A673 (cell line): ENCODE data around the gene SLC39A9. TPM values are rescaled to one million over a fixed set of nuclear protein-coding genes. Genes with fewer than 3 reads are reported as not detected.

Source experiments
- BruUV-seq: library from RNA; stranded (reverse); fragments of 400-500 nt; replicated peaks from 2 replicates; lab custom pipeline; 2021; lab: Mats Ljungman, UMichigan
- CTCF ChIA-PET: fragments of 300-600 bp; sonication (Branson Sonifier 250); formaldehyde crosslinking; loops from one replicate; lab custom pipeline; 2022; ENCODE audit warnings: antibody characterized with exemption; lab: Charles Lee
- POLR2A ChIA-PET: fragments of 300-600 bp; sonication (Branson Sonifier 250); formaldehyde crosslinking; loops from one replicate; lab custom pipeline; 2022; ENCODE audit warnings: antibody characterized with exemption; ENCODE audit not compliant: low non-redundant PET; lab: Charles Lee
- DNase-seq: peaks from one replicate; pipeline ENCODE4 v3.0.0-alpha.2; 2015; ENCODE audit warnings: low spot score
- H3K27ac ChIP-seq: fragments of 200-600 bp; sonication (generic); 2 replicates; pipeline ENCODE4 v1.5.1; 2016; ENCODE audit warnings: mixed run types, low read depth, mild to moderate bottlenecking, mixed read lengths, antibody characterized with exemption, low read length; ENCODE audit not compliant: poor library complexity, severe bottlenecking
- H3K27me3 ChIP-seq: fragments of 200-600 bp; sonication (generic); replicated peaks from 2 replicates; pipeline ENCODE4 v1.6.1; 2017; ENCODE audit warnings: mixed run types, low read depth, mild to moderate bottlenecking, mixed read lengths, antibody characterized with exemption, low read length; ENCODE audit not compliant: insufficient read depth, poor library complexity
- H3K36me3 ChIP-seq: fragments of 200-600 bp; sonication (generic); 2 replicates; pipeline ENCODE4 v1.6.1; 2016; ENCODE audit warnings: mixed run types, mild to moderate bottlenecking, mixed read lengths, antibody characterized with exemption, low read length; ENCODE audit not compliant: insufficient read depth, poor library complexity, severe bottlenecking
- H3K4me1 ChIP-seq: fragments of 200-600 bp; sonication (generic); 2 replicates; pipeline ENCODE4 v1.6.1; 2017; ENCODE audit warnings: mixed run types, mild to moderate bottlenecking, mixed read lengths, antibody characterized with exemption, low read length; ENCODE audit not compliant: insufficient read depth, poor library complexity, severe bottlenecking
- H3K4me3 ChIP-seq: fragments of 200-600 bp; sonication (generic); 2 replicates; pipeline ENCODE4 v1.5.1; 2016; ENCODE audit warnings: low read depth, mixed run types, mild to moderate bottlenecking, mixed read lengths, low read length; ENCODE audit not compliant: poor library complexity, severe bottlenecking
- H3K9me3 ChIP-seq: fragments of 200-600 bp; sonication (generic); 2 replicates; pipeline ENCODE4 v1.6.1; 2016; ENCODE audit warnings: mixed run types, low read depth, mild to moderate bottlenecking, mixed read lengths, antibody characterized with exemption, low read length; ENCODE audit not compliant: poor library complexity, severe bottlenecking
- CTCF ChIP-seq: fragments of 300-800, 200-600 bp; sonication (generic); conservative IDR thresholded peaks from 2 replicates; pipeline ENCODE4 v1.5.1; 2017; ENCODE audit warnings: low read depth, mild to moderate bottlenecking, antibody characterized with exemption, low read length, moderate library complexity, mixed read lengths
- EZH2 ChIP-seq: fragments of 200-600 bp; sonication (generic); IDR thresholded peaks from 2 replicates; pipeline ENCODE4 v1.6.1; 2017; ENCODE audit warnings: borderline replicate concordance, low read depth, mild to moderate bottlenecking, mixed read lengths, antibody characterized with exemption, low read length; ENCODE audit not compliant: poor library complexity, severe bottlenecking
- intact Hi-C: fragments of 100-400 bp; cut with micrococcal nuclease; formaldehyde crosslinking; loops from one replicate; pipeline ENCODE4 v1.10.0; 2022; ENCODE audit not compliant: unreplicated experiment
- total RNA-seq: library from RNA; stranded (reverse); gene quantifications from 2 replicates; pipeline ENCODE4 v1.2.3, GENCODE V29; 2021

The SLC39A9 gene
- total RNA-seq, 1 experiment from 2014 or later: 59.2 TPM

- Histone ChIP-seq H3K27ac (no peak overlapping the region), H3K36me3 (no peaks in the 10 kb centered on the region), H3K4me1 (no peaks in the 10 kb centered on the region), H3K27me3 (no peaks in the 10 kb centered on the region), H3K4me3 (no peak overlapping the region), H3K9me3 (no peaks in the 10 kb centered on the region)
- no TSS peak for BruUV-seq
- ChIA-PET CTCF (no interaction called here), POLR2A (no interaction called here)
- intact Hi-C loops: no loop called here
- TF ChIP-seq CTCF (no peak), EZH2 (no peak)
- no peak for DNase-seq
Measured at GRCh38 chr14:69350892-69351291, 47.6 kb upstream of the SLC39A9 start.

- H3K36me3 ChIP-seq: no peaks in the 10 kb centered on the region
- intact Hi-C loops: no loop called here
- no TSS peak for BruUV-seq
- H3K4me1 ChIP-seq: no peaks in the 10 kb centered on the region
- H3K27ac ChIP-seq: no peak overlapping the region
- no peak for TF ChIP-seq CTCF
- TF ChIP-seq EZH2: no peak
- ChIA-PET CTCF (interaction anchor here (0.5 to 0.6 kb wide), 2 partner anchors 9 to 1925 kb away, joined by 3 to 4 read pairs; no protein-coding TSS in a partner anchor), POLR2A (no interaction called here)
- no peak for DNase-seq
- no peaks in the 10 kb centered on the region for H3K9me3 ChIP-seq
- no peaks in the 10 kb centered on the region for H3K27me3 ChIP-seq
- no peak overlapping the region for H3K4me3 ChIP-seq
Measured at GRCh38 chr14:69351385-69351784, 47.1 kb upstream of the SLC39A9 start.

GRCh38 chr14:69351911-69352310, 46.6 kb upstream of the SLC39A9 start:
- intact Hi-C loops: no loop called here

More at GRCh38 chr14:69351911-69352310, 46.6 kb upstream of the SLC39A9 start:
- ChIA-PET POLR2A (no interaction called here), CTCF (no interaction called here)
- DNase-seq: no peak
- Histone ChIP-seq H3K27ac (no peak overlapping the region), H3K4me1 (no peaks in the 10 kb centered on the region), H3K9me3 (no peaks in the 10 kb centered on the region), H3K4me3 (no peak overlapping the region), H3K36me3 (no peaks in the 10 kb centered on the region), H3K27me3 (no peaks in the 10 kb centered on the region)
- TF ChIP-seq EZH2: no peak
- no peak for TF ChIP-seq CTCF
- BruUV-seq: no TSS peak
